PC-3 (cell line): Measurements from ENCODE around the gene CD69.
"Not testable (repeated sequence)": the region's sequence is repeated elsewhere in the genome, so short reads cannot be mapped to it uniquely, and the experiment has no call there.

Source experiments
- EZH2 ChIP-seq: fragments of 300-600 bp; sonication (generic); IDR thresholded peaks from one replicate; pipeline ENCODE4 v1.6.1; 2017; ENCODE audit warnings: antibody characterized with exemption, mild to moderate bottlenecking, low read length; ENCODE audit not compliant: unreplicated experiment
- TF ChIP-seq, protein P1 (sequence below): fragments of 300-600 bp; sonication (generic); conservative IDR thresholded peaks from 2 replicates; pipeline ENCODE4 v1.5.1; 2017; ENCODE audit warnings: antibody characterized with exemption, low read depth, mild to moderate bottlenecking, low read length

DNA sequence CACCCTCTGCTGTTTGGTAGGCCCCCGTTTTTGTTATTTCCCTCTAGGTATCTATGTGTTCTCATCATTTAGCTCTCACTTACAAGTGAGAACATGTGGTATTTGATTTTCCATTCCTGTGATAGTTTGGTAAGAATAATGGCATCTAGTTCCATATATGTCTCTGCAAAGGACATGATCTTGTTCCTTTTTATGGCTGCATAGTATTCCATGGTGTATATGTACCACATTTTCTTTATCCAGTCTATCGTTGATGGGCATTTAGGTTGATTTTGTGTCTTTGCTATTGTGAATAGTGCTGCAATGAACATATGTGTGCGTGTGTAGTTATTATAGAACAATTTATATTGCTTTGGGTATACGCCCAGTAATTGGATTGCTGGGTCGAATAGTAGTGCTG, 56.1 kb downstream of the CD69 start:
- TF ChIP-seq, protein P1, sequence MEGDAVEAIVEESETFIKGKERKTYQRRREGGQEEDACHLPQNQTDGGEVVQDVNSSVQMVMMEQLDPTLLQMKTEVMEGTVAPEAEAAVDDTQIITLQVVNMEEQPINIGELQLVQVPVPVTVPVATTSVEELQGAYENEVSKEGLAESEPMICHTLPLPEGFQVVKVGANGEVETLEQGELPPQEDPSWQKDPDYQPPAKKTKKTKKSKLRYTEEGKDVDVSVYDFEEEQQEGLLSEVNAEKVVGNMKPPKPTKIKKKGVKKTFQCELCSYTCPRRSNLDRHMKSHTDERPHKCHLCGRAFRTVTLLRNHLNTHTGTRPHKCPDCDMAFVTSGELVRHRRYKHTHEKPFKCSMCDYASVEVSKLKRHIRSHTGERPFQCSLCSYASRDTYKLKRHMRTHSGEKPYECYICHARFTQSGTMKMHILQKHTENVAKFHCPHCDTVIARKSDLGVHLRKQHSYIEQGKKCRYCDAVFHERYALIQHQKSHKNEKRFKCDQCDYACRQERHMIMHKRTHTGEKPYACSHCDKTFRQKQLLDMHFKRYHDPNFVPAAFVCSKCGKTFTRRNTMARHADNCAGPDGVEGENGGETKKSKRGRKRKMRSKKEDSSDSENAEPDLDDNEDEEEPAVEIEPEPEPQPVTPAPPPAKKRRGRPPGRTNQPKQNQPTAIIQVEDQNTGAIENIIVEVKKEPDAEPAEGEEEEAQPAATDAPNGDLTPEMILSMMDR = not testable (repeated sequence)
- not testable (repeated sequence) for TF ChIP-seq EZH2
